H1 (cell line): Measurements from ENCODE around the gene MAP9. TPM values are rescaled to one million over a fixed set of nuclear protein-coding genes. Genes with fewer than 3 reads are reported as not detected.

Experiments
- CTCF ChIA-PET: fragments of 300-600 bp; sonication (Branson Sonifier 250); formaldehyde crosslinking; loops from one replicate; lab custom pipeline; 2021; ENCODE audit not compliant: partially characterized antibody; lab: Charles Lee
- POLR2A ChIA-PET: fragments of 300-600 bp; sonication (Branson Sonifier 250); formaldehyde crosslinking; loops from one replicate; lab custom pipeline; 2021; ENCODE audit warnings: inconsistent platforms; ENCODE audit not compliant: partially characterized antibody; lab: Charles Lee
- DNase-seq, 2 experiments: peaks; one replicate each; pipeline versions ENCODE4 v3.0.0 to v3.0.0-alpha.2; 2010 to 2022; ENCODE audit warnings: low spot score in 2 of 2, low read depth in 1 of 2, mixed read lengths in 1 of 2
- FAIRE-seq: peaks from 2 replicates; lab custom pipeline; 2011; peaks lifted over from hg19 to GRCh38; lab: Jason Lieb, UNC
- H2AFZ ChIP-seq: 2 replicates; pipeline ENCODE4 v1.8.1; 2012; ENCODE audit warnings: low read length, inconsistent platforms
- H2AK5ac ChIP-seq: 2 replicates; pipeline ENCODE4 v1.6.1; 2013; ENCODE audit warnings: low read depth, low read length
- H2BK120ac ChIP-seq: replicated peaks from 2 replicates; pipeline ENCODE3; 2013; ENCODE audit warnings: low read depth, low read length, inconsistent platforms
- H2BK12ac ChIP-seq: 2 replicates; pipeline ENCODE4 v1.6.1; 2013; ENCODE audit warnings: low read depth, low read length
- H2BK15ac ChIP-seq: 2 replicates; pipeline ENCODE4 v1.6.1; 2013; ENCODE audit warnings: low read length
- H2BK20ac ChIP-seq: 2 replicates; pipeline ENCODE4 v1.6.1; 2013; ENCODE audit warnings: low read length
- H2BK5ac ChIP-seq: 2 replicates; pipeline ENCODE4 v1.6.1; 2013; ENCODE audit warnings: low read depth, low read length
- H3K14ac ChIP-seq: 2 replicates; pipeline ENCODE4 v1.6.1; 2013; ENCODE audit warnings: inconsistent platforms; ENCODE audit not compliant: insufficient read length
- H3K18ac ChIP-seq: 2 replicates; pipeline ENCODE4 v1.6.1; 2013; ENCODE audit warnings: low read length; ENCODE audit errors: extremely low read depth
- H3K23ac ChIP-seq: 2 replicates; pipeline ENCODE4 v1.6.1; 2013; ENCODE audit warnings: inconsistent platforms; ENCODE audit not compliant: insufficient read length
- H3K23me2 ChIP-seq: 2 replicates; pipeline ENCODE4 v1.6.1; 2013; ENCODE audit warnings: low read depth, low read length
- H3K27ac ChIP-seq: 2 replicates; pipeline ENCODE4 v1.6.1; 2011; ENCODE audit warnings: low read depth, low read length, inconsistent platforms
- H3K27me3 ChIP-seq, 4 experiments: replicated peaks in 1 of 4; 1 replicate in 1 of 4; 2 replicates in 3 of 4; pipeline versions ENCODE4 v1.6.1 to v1.8.1; 2011 to 2013; ENCODE audit warnings: low read length in 3 of 4, mild to moderate bottlenecking in 3 of 4, inconsistent platforms in 2 of 4, mixed read lengths in 2 of 4, moderate library complexity in 1 of 4; ENCODE audit not compliant: control insufficient read depth in 3 of 4, insufficient read depth in 3 of 4; ENCODE audit errors: extremely low read depth in 1 of 4
- H3K36me3 ChIP-seq, 4 experiments: 2 replicates each; pipeline versions ENCODE4 v1.6.1 to v1.8.1; 2011 to 2013; ENCODE audit warnings: mild to moderate bottlenecking in 4 of 4, low read length in 3 of 4, moderate library complexity in 2 of 4, control low read depth in 1 of 4, inconsistent platforms in 1 of 4; ENCODE audit not compliant: insufficient read depth in 4 of 4, control insufficient read depth in 2 of 4
- H3K4ac ChIP-seq: replicated peaks from 2 replicates; pipeline ENCODE3; 2013; ENCODE audit warnings: low read length, low read depth, mixed read lengths, inconsistent platforms; ENCODE audit not compliant: insufficient read length
- H3K4me1 ChIP-seq, 4 experiments: replicated peaks in 1 of 4; 1 replicate in 1 of 4; 2 replicates in 3 of 4; pipeline versions ENCODE4 v1.6.1 to v1.8.1; 2011 to 2013; ENCODE audit warnings: low read length in 3 of 4, inconsistent platforms in 2 of 4, mixed read lengths in 1 of 4; ENCODE audit not compliant: insufficient read depth in 4 of 4, control insufficient read depth in 3 of 4
- H3K4me2 ChIP-seq, 2 experiments: 2 replicates each; pipeline versions ENCODE4 v1.6.1 to v1.8.1; 2011 to 2013; ENCODE audit warnings: low read depth in 2 of 2, low read length in 2 of 2, control low read depth in 1 of 2, inconsistent platforms in 1 of 2, mild to moderate bottlenecking in 1 of 2; ENCODE audit not compliant: insufficient read depth in 1 of 2
- H3K4me3 ChIP-seq, 4 experiments: fragments of 200-600, 300-600 bp in 1 of 4; sonication (generic), shearing (Covaris generic), sonication (Bioruptor Twin) in 1 of 4; 2 replicates each; pipeline versions ENCODE4 v1.5.1 to v1.8.1; 2011 to 2016; ENCODE audit warnings: low read length in 4 of 4, low read depth in 3 of 4, control low read depth in 2 of 4, inconsistent platforms in 2 of 4, mild to moderate bottlenecking in 2 of 4, mixed read lengths in 1 of 4, moderate library complexity in 1 of 4; ENCODE audit not compliant: insufficient read depth in 2 of 4; ENCODE audit errors: extremely low read depth in 1 of 4
- H3K56ac ChIP-seq: replicated peaks from 2 replicates; pipeline ENCODE3; 2013; ENCODE audit warnings: low read depth, mild to moderate bottlenecking, mixed read lengths, low read length, inconsistent platforms; ENCODE audit not compliant: insufficient read length
- H3K79me1 ChIP-seq: 2 replicates; pipeline ENCODE4 v1.6.1; 2013; ENCODE audit warnings: low read depth, low read length, control low read depth
- H3K79me2 ChIP-seq, 2 experiments: 2 replicates each; pipeline versions ENCODE4 v1.6.1 to v1.8.1; 2012 to 2013; ENCODE audit warnings: low read length in 2 of 2, mild to moderate bottlenecking in 2 of 2, inconsistent platforms in 1 of 2; ENCODE audit not compliant: insufficient read depth in 2 of 2, control insufficient read depth in 1 of 2
- H3K9ac ChIP-seq, 4 experiments: replicated peaks in 1 of 4; 1 replicate in 1 of 4; 2 replicates in 3 of 4; pipeline versions ENCODE4 v1.6.1 to v1.8.1; 2011 to 2013; ENCODE audit warnings: low read depth in 3 of 4, low read length in 3 of 4, control low read depth in 2 of 4, mild to moderate bottlenecking in 2 of 4, moderate library complexity in 2 of 4, inconsistent platforms in 1 of 4; ENCODE audit errors: extremely low read depth in 1 of 4
- H3K9me3 ChIP-seq, 2 experiments: 2 replicates each; pipeline versions ENCODE4 v1.6.1 to v1.8.1; 2012 to 2013; ENCODE audit warnings: mild to moderate bottlenecking in 2 of 2, moderate library complexity in 2 of 2, control low read depth in 1 of 2, inconsistent platforms in 1 of 2, low read depth in 1 of 2, low read length in 1 of 2, mixed read lengths in 1 of 2; ENCODE audit not compliant: insufficient read depth in 2 of 2
- H4K20me1 ChIP-seq, 2 experiments: replicated peaks in 1 of 2; 2 replicates each; pipeline versions ENCODE3 to v1.8.1; 2011 to 2013; ENCODE audit warnings: inconsistent platforms in 2 of 2, low read length in 2 of 2, mild to moderate bottlenecking in 1 of 2; ENCODE audit not compliant: insufficient read depth in 2 of 2, control insufficient read depth in 1 of 2
- H4K5ac ChIP-seq: 2 replicates; pipeline ENCODE4 v1.6.1; 2013; ENCODE audit warnings: low read length, low read depth, mixed read lengths, inconsistent platforms; ENCODE audit not compliant: insufficient read length
- H4K8ac ChIP-seq: 2 replicates; pipeline ENCODE4 v1.8.0; 2013; ENCODE audit warnings: mild to moderate bottlenecking, moderate library complexity, low read length, inconsistent platforms; ENCODE audit not compliant: insufficient read depth; ENCODE audit errors: extremely low read depth
- H4K91ac ChIP-seq: replicated peaks from 2 replicates; pipeline ENCODE3; 2013; ENCODE audit warnings: low read length, mixed read lengths, inconsistent platforms; ENCODE audit not compliant: insufficient read length
- ATF2 ChIP-seq: IDR thresholded peaks from 2 replicates; pipeline ENCODE4 v1.6.1; 2012; ENCODE audit warnings: low read length, inconsistent platforms
- EGR1 ChIP-seq: IDR thresholded peaks from 2 replicates; pipeline ENCODE4 v1.6.1; 2011; ENCODE audit warnings: low read depth, low read length, borderline replicate concordance
- YY1 ChIP-seq: IDR thresholded peaks from 2 replicates; pipeline ENCODE4 v1.6.1; 2011; ENCODE audit warnings: low read depth, mild to moderate bottlenecking, low read length
- WGBS, 2 experiments: shearing (Covaris generic) in 1 of 2; methylation state at CpG; one replicate each; pipeline versions ENCODE4 v1.1.6 to v1.1.7; 2013 to 2015; ENCODE audit warnings: low lambda C conversion rate in 2 of 2, mixed read lengths in 2 of 2, inconsistent platforms in 1 of 2, low coverage in 1 of 2, missing lambda C conversion rate in 1 of 2; ENCODE audit not compliant: insufficient replicate concordance in 2 of 2, insufficient coverage in 1 of 2, insufficient read length in 1 of 2; ENCODE audit errors: extremely low coverage in 1 of 2, missing lambda C conversion rate in 1 of 2; 5-methylcytosine and 5-hydroxymethylcytosine counted together
- polyA plus RNA-seq, 7 experiments: library from polyadenylated mRNA; depleted of rRNA in 3 of 7; stranded (reverse) in 5 of 7; unstranded in 2 of 7; fragments of >200 nt in 5 of 7; fragments of 200-250 nt in 2 of 7; gene quantifications; 1 replicate in 5 of 7; 2 replicates in 1 of 7; 4 replicates in 1 of 7; pipeline versions ENCODE4 v1.2.1 to v1.2.3, GENCODE V29; 2011 to 2013; ENCODE audit warnings: missing spikeins in 2 of 7, mixed read lengths in 2 of 7
- total RNA-seq: library from RNA; stranded (reverse); fragmentation: NEBNext Ultra II Directional; extraction: Animal tissue kit (Norgen Biotek cat#: 25700); gene quantifications from 2 replicates; pipeline ENCODE4 v1.2.1, GENCODE V29; 2021

The MAP9 gene
- total and polyA plus RNA-seq, 2 of the 8 experiments (the other 6 are each of a cell fraction or from before 2014, with no cell fraction given), result 2.1 to 18.9 TPM

- no peak overlapping the region for H2AFZ ChIP-seq
- DNase-seq (no peak), FAIRE-seq (no peak)
These were observed 42.5 kb upstream of the MAP9 start for GRCh38 chr4:155419266-155419665.

More at GRCh38 chr4:155419266-155419665, 42.5 kb upstream of the MAP9 start:
- Histone ChIP-seq H4K91ac (no peak overlapping the region), H3K14ac (no peak overlapping the region), H4K5ac (no peak overlapping the region), H3K79me1 (no peaks in the 10 kb centered on the region), H4K8ac (no peak overlapping the region), H3K4ac (no peak overlapping the region), H3K4me2 (no peak overlapping the region), H2BK120ac (no peak overlapping the region), H3K56ac (no peak overlapping the region), H2BK5ac (no peak overlapping the region), H3K4me1 (no peaks in the 10 kb centered on the region), H2AK5ac (no peak overlapping the region), H3K27me3 (peaks cover 7 to 35% (median 19%) of the 10 kb centered on the region in 4 experiments; a peak in 6 of 7 replicates), H2BK20ac (no peak overlapping the region), H3K9me3 (no peaks in the 10 kb centered on the region), H3K27ac (no peak overlapping the region), H3K4me3 (no peak overlapping the region), H3K9ac (no peak overlapping the region), H3K23ac (no peak overlapping the region), H3K36me3 (no peaks in the 10 kb centered on the region), H2BK12ac (no peak overlapping the region), H3K23me2 (no peaks in the 10 kb centered on the region), H2BK15ac (no peak overlapping the region), H3K79me2 (no peaks in the 10 kb centered on the region), H3K18ac (no peak overlapping the region), H4K20me1 (no peaks in the 10 kb centered on the region)
- CTCF ChIA-PET, result no interaction called here
- WGBS, 2 experiments, result 91% methylated on average over 4 of the region's 4 CpGs; no CpG with 5 or more reads in 1 of the 2 experiments
- TF ChIP-seq ATF2, result no peak
- TF ChIP-seq EGR1, result no peak
- no peak for TF ChIP-seq YY1
- POLR2A ChIA-PET, result no interaction called here
